OCI-LY1 (cell line): ENCODE measurements around the gene UNC80.

ENCODE experiments used
- H2AFZ ChIP-seq: fragments of 200-600 bp; sonication (generic), shearing (Covaris generic); 2 replicates; pipeline ENCODE4 v1.6.0; 2014; ENCODE audit warnings: antibody characterized with exemption, mild to moderate bottlenecking, low read length
- H3F3A ChIP-seq: fragments of 200-600 bp; sonication (generic), shearing (Covaris generic); 2 replicates; pipeline ENCODE4 v1.6.0; 2014; ENCODE audit warnings: mild to moderate bottlenecking, antibody characterized with exemption, low read length, moderate library complexity; ENCODE audit not compliant: insufficient read depth
- H3K27ac ChIP-seq: fragments of 200-600 bp; sonication (generic); 2 replicates; pipeline ENCODE4 v1.5.1; 2014; ENCODE audit warnings: low read length, mixed run types, mild to moderate bottlenecking, low read depth; ENCODE audit not compliant: poor library complexity, severe bottlenecking
- H3K27me3 ChIP-seq: fragments of 200-600 bp; sonication (generic); 2 replicates; pipeline ENCODE4 v1.6.0; 2014; ENCODE audit warnings: antibody characterized with exemption, mild to moderate bottlenecking, low read length, moderate library complexity; ENCODE audit not compliant: insufficient read depth
- H3K36me3 ChIP-seq: fragments of 200-600 bp; sonication (generic); 2 replicates; pipeline ENCODE4 v1.6.1; 2014; ENCODE audit warnings: mild to moderate bottlenecking, antibody characterized with exemption, low read length, moderate library complexity, mixed read lengths; ENCODE audit not compliant: insufficient read depth
- H3K4me1 ChIP-seq: fragments of 200-600 bp; sonication (generic); 2 replicates; pipeline ENCODE4 v1.5.1; 2014; ENCODE audit warnings: mild to moderate bottlenecking, low read length, moderate library complexity; ENCODE audit not compliant: insufficient read depth, severe bottlenecking
- H3K4me2 ChIP-seq: fragments of 200-600 bp; sonication (generic), shearing (Covaris generic); 2 replicates; pipeline ENCODE4 v1.6.1; 2014; ENCODE audit warnings: low read length
- H3K4me3 ChIP-seq: fragments of 200-600 bp; sonication (generic); 2 replicates; pipeline ENCODE4 v1.5.1; 2014; ENCODE audit warnings: low read length, low read depth, mild to moderate bottlenecking, mixed read lengths; ENCODE audit not compliant: poor library complexity, severe bottlenecking
- H3K79me2 ChIP-seq: fragments of 200-600 bp; shearing (Covaris generic); 2 replicates; pipeline ENCODE4 v1.6.1; 2016; ENCODE audit warnings: mixed run types, low read length, mixed read lengths; ENCODE audit not compliant: insufficient read depth
- H3K9ac ChIP-seq: fragments of 200-600 bp; sonication (generic), shearing (Covaris generic); 2 replicates; pipeline ENCODE4 v1.6.1; 2014; ENCODE audit warnings: mild to moderate bottlenecking, low read length, mixed read lengths
- H3K9me2 ChIP-seq: fragments of 200-600 bp; sonication (generic), shearing (Covaris generic); 2 replicates; pipeline ENCODE4 v1.6.1; 2014; ENCODE audit warnings: low read depth, mild to moderate bottlenecking, low read length, mixed read lengths
- H3K9me3 ChIP-seq: fragments of 200-600 bp; shearing (Covaris generic); 2 replicates; pipeline ENCODE4 v1.6.1; 2014; ENCODE audit warnings: low read length, mixed read lengths
- H4K20me1 ChIP-seq: fragments of 200-600 bp; sonication (generic), shearing (Covaris generic); 2 replicates; pipeline ENCODE4 v1.6.0; 2016; ENCODE audit warnings: mild to moderate bottlenecking, low read length; ENCODE audit not compliant: insufficient read depth
- CTCF ChIP-seq: fragments of 200-600 bp; sonication (generic), shearing (Covaris generic); IDR thresholded peaks from 2 replicates; pipeline ENCODE4 v1.5.1; 2017; ENCODE audit warnings: mild to moderate bottlenecking, antibody characterized with exemption, low read length, moderate library complexity, mixed read lengths
- EZH2 ChIP-seq: fragments of 200-600 bp; sonication (generic), shearing (Covaris generic); IDR thresholded peaks from 2 replicates; pipeline ENCODE4 v1.8.0; 2017; ENCODE audit warnings: borderline replicate concordance, mixed run types, mild to moderate bottlenecking, antibody characterized with exemption, low read length, moderate library complexity, mixed read lengths

Gene UNC80

DNA sequence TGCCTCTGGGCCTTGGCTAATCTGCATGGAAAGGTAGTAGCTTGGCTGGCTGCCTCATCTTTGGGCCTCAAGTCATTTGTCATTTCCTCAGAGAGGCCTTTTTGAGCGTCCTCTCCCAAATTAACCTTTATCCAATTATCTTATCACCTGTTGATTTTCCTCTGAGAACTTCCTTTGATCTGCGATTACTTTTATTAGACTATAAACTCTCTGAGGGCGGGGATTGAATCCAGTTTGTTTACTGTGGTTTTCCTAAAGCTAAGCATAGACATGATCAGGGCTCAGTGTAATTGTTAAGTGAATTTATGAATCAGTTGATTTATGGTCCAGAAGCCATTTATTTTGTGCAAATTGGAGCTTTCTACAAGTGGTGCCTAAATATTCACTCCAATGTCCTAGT is 238.3 kb downstream of the UNC80 start:
- Histone ChIP-seq H3K9me3 (no peaks in the 10 kb centered on the region), H4K20me1 (0 out of 2 replicates have a peak, but pooled peaks cover 2% of the 10 kb centered on the region), H3K27me3 (no peaks in the 10 kb centered on the region)

DNA sequence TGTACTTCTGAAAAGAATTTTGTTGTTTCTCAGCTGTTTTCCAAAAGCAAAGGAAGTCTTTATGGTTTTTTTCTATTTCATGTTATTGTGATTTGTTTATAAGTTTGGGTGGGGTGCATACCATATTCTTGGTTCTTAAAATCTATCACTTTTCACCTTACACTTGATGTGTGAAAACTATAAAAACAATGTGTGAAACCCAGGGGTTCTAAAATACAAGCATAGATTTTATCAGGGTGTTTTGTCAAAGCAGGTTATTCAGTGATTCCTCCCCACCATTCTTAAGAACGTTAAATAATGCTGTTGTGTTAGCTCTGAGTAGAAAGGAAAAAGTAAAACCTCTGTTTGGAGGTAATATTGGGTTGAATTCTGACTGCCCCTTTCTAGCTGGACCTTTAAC is 248.5 kb downstream of the UNC80 start:
- H3K4me1 ChIP-seq: no peaks in the 10 kb centered on the region
- peaks cover 98% of the 10 kb centered on the region for H3K36me3 ChIP-seq
- H3K4me2 ChIP-seq: no peak overlapping the region
- no peak overlapping the region for H3K4me3 ChIP-seq
- TF ChIP-seq CTCF (no peak), EZH2 (no peak)
- H3K27ac ChIP-seq: no peak overlapping the region
- no peaks in the 10 kb centered on the region for H3K79me2 ChIP-seq
- no peak overlapping the region for H3K9ac ChIP-seq
- no peaks in the 10 kb centered on the region for H3K9me2 ChIP-seq
- H3K27me3 ChIP-seq: no peaks in the 10 kb centered on the region
- H2AFZ ChIP-seq: no peak overlapping the region
- no peaks in the 10 kb centered on the region for H3K9me3 ChIP-seq
- no peaks in the 10 kb centered on the region for H3F3A ChIP-seq
- H4K20me1 ChIP-seq: no peaks in the 10 kb centered on the region

More for the DNA sequence above, 238.3 kb downstream of the UNC80 start:
- no peak overlapping the region for H3K4me2 ChIP-seq
- no peak overlapping the region for H2AFZ ChIP-seq
- no peak overlapping the region for H3K9ac ChIP-seq
- no peaks in the 10 kb centered on the region for H3K9me2 ChIP-seq
- no peak overlapping the region for H3K4me3 ChIP-seq
- no peak overlapping the region for H3K27ac ChIP-seq
- H3F3A ChIP-seq: no peaks in the 10 kb centered on the region
- peaks cover 16% of the 10 kb centered on the region for H3K4me1 ChIP-seq
- H3K36me3 ChIP-seq: peaks cover 98% of the 10 kb centered on the region
- H3K79me2 ChIP-seq: peaks cover 90% of the 10 kb centered on the region
- TF ChIP-seq EZH2 (no peak), CTCF (no peak)

GRCh38 chr2:210022824-210023223 is 251.2 kb downstream of the UNC80 start:
- Histone ChIP-seq H3K4me1 (no peaks in the 10 kb centered on the region), H3K9me3 (no peaks in the 10 kb centered on the region), H3K27ac (no peak overlapping the region), H4K20me1 (no peaks in the 10 kb centered on the region), H3K9me2 (no peaks in the 10 kb centered on the region), H3K36me3 (peaks cover 86% of the 10 kb centered on the region), H2AFZ (no peak overlapping the region), H3K4me3 (no peak overlapping the region), H3F3A (no peaks in the 10 kb centered on the region), H3K79me2 (no peaks in the 10 kb centered on the region), H3K27me3 (no peaks in the 10 kb centered on the region), H3K9ac (no peak overlapping the region), H3K4me2 (no peak overlapping the region)
- no peak for TF ChIP-seq CTCF
